ENCODE results near the gene SPHK2.
"Not testable (repeated sequence)": the region's sequence is repeated elsewhere in the genome, so short reads cannot be mapped to it uniquely, and the experiment has no call there.

Gene SPHK2

DNA sequence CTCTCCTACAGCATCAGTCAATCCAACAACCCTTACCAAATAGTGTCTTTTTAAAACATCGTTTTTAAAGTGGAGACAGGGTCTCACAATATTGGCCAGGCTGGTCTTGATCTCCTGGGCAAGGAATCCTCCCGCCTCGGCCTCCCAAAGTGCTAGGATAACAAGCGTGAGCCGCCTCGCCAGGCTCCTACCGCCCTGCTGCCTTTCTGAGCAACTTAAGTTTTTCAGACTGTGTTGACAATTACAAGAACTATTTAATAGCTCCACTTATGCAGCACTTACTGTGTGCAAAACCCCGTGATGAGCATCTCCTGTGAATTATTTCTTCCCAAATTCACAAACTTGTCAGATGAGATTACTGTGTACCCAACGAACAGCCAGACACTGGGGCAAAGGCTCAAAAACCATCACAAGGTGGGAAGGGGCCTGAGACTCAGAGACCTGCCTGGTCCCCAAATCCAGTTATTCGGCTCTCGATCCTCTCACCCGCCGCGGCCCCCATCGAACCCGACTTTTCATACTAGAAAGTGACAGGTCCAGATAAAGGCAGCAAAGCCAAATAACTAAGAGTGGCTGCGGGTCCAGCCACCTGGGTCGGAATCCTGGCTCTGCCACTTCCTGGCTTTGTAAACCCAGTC is 909 bp upstream of the SPHK2 start:
- DNase-seq (ENCODE audit: low read depth): no peak
- H3K4me3 ChIP-seq (ENCODE audit: low read depth, low read length): peak overlapping the region; percentile 100

DNA sequence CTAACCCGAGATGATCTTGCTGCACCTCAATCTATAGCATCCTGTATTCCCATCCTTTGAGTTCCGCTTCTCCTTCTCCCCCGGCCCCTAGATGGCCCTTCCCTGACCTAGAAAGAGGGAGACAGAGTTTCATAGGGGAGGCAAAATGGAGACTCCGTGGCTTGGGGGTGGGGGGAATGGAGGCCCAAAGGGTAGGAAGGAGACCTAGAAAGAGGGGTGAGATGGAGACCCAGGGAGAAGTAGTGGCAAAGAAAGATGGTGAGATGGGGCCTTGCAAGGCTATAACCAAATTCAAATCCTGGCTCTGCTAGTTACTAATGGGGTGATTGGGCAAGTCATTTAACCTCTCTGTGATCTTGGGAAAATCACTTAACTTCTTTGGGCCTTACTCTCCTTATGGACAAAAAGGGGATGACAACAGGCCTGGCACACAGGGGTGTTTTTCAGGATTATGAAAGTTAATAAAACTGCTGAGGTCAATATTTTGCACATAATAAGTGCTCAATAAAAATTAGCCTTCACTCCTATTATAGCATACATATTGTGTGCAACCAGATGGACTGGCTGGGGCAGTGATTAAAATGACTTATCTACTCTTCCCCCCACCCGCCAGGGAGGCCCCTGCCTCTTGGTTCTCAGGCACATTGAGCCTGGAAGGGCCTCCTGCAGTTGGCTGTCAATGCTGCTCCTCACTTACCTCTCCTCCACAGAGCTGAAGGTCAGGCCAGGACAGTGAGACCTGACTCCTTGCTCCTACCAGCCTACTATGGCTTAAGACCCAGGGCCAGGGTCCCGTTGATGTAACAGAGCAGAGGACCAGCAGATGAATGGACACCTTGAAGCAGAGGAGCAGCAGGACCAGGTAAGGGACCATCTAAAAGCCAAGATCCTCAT is 633 bp downstream of the SPHK2 start:
- no peak for DNase-seq (ENCODE audit: low read depth)
- peak overlapping the region; percentile 100 for H3K4me3 ChIP-seq (ENCODE audit: low read depth, low read length)

DNA sequence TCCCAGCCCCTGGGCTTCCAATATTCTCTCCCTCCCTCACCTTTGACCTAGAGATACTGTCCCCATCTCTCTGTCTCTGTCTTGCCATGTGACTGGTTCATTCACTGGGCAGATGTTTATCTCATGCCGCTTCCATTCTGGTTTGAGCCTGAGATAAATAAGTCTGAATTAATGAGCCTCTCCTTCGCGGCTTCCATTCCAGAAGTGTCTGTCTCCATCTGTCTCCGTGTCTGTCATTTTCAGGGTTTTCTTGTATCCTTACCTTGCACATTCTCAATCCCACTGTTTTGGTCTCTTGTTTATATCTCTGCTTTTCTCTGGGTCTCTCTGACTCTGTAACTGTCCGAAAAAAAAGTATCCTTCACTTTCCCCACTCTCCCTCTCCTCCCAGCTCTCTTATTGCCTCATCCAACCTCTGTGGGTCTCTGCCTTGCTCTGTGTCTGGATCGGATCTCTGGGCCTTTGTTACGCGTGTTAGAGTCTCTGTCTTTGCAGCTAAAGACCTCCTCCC is 4.3 kb downstream of the SPHK2 start:
- no peak for DNase-seq (ENCODE audit: low read depth)
- peak overlapping the region; percentile 39 for H3K4me3 ChIP-seq (ENCODE audit: low read depth, low read length)

DNA sequence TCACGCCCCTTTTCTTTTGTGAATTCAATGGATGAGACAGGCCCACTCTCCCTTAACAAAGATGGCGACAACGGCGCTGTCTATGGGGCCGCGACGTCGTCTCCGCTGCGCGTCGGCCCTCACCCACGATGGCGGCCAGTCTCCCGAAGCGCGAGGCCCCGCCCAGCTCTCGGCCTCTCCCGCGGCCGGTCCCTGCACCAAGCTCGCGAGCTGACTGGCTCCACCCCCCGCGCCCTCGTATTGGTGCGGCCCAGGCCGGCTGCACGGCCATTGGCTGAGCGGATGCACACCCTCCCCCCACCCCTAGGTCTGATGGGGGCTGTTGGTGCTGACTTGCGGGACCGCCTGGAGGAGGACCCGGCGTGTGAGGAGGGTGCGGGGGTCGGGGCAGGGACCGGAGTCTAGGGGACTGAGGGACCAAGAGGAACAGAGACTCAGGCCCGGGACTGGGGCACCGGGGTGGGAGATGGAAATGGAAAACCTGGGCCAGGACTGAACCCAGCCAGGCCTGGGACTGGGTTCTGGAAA is 4.8 kb downstream of the SPHK2 start:
- DNase-seq (ENCODE audit: low read depth): peak; percentile 92
- H3K4me3 ChIP-seq (ENCODE audit: low read depth, low read length): peak overlapping the region; percentile 54

DNA sequence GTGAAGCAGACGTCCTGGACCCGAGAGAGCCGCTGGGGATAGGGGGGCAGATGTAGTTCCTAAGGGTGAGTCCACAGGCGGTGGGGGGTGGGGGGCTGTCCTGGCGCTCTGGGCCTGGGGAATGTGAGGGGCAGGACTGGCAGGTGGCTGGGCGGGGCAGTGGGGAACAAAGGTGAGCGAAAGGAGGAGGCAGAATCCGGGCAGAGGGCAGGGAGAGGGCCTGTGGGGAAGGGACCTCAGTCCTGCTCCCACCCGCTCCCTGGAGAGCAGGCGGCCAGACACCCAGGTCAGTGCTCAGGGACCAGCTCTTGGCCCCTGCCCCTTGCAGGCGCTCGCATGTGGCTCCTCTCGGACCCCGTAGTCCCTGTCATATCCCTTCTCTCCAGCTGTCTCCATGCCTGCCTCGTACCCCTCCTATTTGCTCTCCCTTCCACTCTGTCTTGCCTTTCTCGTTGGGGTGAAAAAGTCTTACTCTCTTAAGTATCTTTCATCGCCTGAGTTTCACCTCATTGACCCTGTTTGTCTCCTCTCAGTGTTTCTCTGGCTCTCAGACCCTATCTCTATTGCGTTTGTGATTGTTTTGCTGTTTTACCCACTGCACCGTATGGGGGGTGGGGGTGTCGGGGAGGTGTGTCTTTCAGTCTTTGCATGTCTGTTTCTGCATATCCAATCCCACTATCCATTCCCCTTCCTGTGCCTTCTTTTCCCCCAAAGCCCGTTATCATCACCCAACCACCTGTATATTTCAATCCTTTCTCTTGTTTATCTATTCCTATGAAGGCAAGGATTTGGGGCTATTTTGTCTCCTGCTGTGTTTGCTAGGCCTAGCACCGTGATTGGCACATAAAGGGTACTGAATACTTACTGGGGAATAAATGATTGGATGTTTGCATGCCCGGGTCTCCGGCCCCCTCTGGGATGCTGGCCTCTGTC is 5.8 kb downstream of the SPHK2 start:
- H3K4me3 ChIP-seq (ENCODE audit: low read depth, low read length): peak overlapping the region; percentile 54
- DNase-seq (ENCODE audit: low read depth): no peak

DNA sequence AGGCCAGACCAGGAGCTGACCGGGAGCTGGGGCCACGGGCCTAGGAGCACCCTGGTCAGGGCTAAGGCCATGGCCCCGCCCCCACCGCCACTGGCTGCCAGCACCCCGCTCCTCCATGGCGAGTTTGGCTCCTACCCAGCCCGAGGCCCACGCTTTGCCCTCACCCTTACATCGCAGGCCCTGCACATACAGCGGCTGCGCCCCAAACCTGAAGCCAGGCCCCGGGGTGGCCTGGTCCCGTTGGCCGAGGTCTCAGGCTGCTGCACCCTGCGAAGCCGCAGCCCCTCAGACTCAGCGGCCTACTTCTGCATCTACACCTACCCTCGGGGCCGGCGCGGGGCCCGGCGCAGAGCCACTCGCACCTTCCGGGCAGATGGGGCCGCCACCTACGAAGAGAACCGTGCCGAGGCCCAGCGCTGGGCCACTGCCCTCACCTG is 6.6 kb downstream of the SPHK2 start:
- no peak overlapping the region for H3K4me3 ChIP-seq (ENCODE audit: low read depth, low read length)
- no peak for DNase-seq (ENCODE audit: low read depth)

DNA sequence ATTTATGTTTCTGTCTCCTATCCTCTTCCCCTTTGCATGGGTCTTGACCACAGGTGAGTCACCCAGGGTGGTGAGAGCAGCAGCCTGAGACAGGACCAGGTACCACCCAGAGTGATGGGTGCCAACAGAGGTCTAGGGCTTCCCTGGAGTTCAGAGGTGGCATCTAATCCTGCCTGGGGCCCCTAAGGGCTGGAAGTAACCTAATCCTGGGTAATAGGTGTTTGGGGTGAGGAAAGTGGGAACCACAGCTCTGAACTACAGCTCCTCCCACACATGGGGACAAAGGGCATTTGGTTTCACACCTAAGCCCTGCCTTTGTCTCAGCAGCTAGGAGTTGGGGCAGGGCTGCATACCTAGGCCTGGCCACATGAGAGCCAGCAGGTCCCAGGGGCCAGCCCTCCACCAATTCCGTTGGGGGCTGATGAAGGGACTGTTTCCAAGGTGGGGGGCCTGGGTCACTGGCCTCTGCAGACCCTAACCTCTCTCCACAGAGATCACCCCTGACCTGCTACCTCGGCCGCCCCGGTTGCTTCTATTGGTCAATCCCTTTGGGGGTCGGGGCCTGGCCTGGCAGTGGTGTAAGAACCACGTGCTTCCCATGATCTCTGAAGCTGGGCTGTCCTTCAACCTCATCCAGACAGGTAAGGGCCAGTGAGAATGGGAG is 8.0 kb downstream of the SPHK2 start:
- no peak for DNase-seq (ENCODE audit: low read depth)

DNA sequence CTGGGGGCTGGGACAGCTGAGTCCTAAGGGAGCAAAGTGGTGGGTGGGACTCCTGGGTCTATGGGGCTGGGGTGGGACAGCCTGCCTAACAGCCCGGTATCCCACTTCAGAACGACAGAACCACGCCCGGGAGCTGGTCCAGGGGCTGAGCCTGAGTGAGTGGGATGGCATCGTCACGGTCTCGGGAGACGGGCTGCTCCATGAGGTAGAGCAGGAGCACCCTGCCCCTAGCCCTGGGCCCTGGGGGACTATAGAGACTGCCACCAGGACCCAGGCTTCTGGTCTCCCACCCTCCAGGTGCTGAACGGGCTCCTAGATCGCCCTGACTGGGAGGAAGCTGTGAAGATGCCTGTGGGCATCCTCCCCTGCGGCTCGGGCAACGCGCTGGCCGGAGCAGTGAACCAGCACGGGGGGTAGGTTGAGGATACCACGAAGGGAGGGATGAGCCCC is 8.6 kb downstream of the SPHK2 start:
- DNase-seq (ENCODE audit: low read depth): no peak
- no peak overlapping the region for H3K4me3 ChIP-seq (ENCODE audit: low read depth, low read length)

More for the DNA sequence above, 8.0 kb downstream of the SPHK2 start:
- H3K4me3 ChIP-seq (ENCODE audit: low read depth, low read length): no peak overlapping the region

DNA sequence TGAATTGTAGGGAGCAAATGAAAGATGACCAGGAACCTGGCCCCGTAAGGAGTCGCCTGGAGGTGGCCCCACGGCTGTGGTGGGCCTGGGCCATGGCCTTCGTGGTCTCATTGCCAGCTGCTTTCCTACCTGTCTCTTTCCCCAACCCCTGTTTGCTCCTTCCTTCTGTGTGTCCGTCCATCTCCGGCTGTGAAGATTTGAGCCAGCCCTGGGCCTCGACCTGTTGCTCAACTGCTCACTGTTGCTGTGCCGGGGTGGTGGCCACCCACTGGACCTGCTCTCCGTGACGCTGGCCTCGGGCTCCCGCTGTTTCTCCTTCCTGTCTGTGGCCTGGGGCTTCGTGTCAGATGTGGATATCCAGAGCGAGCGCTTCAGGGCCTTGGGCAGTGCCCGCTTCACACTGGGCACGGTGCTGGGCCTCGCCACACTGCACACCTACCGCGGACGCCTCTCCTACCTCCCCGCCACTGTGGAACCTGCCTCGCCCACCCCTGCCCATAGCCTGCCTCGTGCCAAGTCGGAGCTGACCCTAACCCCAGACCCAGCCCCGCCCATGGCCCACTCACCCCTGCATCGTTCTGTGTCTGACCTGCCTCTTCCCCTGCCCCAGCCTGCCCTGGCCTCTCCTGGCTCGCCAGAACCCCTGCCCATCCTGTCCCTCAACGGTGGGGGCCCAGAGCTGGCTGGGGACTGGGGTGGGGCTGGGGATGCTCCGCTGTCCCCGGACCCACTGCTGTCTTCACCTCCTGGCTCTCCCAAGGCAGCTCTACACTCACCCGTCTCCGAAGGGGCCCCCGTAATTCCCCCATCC is 9.4 kb downstream of the SPHK2 start:
- DNase-seq (ENCODE audit: low read depth): no peak
- no peak overlapping the region for H3K4me3 ChIP-seq (ENCODE audit: low read depth, low read length)

DNA sequence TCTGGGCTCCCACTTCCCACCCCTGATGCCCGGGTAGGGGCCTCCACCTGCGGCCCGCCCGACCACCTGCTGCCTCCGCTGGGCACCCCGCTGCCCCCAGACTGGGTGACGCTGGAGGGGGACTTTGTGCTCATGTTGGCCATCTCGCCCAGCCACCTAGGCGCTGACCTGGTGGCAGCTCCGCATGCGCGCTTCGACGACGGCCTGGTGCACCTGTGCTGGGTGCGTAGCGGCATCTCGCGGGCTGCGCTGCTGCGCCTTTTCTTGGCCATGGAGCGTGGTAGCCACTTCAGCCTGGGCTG is 9.9 kb downstream of the SPHK2 start:
- DNase-seq (ENCODE audit: low read depth): no peak
- H3K4me3 ChIP-seq (ENCODE audit: low read depth, low read length): no peak overlapping the region

DNA sequence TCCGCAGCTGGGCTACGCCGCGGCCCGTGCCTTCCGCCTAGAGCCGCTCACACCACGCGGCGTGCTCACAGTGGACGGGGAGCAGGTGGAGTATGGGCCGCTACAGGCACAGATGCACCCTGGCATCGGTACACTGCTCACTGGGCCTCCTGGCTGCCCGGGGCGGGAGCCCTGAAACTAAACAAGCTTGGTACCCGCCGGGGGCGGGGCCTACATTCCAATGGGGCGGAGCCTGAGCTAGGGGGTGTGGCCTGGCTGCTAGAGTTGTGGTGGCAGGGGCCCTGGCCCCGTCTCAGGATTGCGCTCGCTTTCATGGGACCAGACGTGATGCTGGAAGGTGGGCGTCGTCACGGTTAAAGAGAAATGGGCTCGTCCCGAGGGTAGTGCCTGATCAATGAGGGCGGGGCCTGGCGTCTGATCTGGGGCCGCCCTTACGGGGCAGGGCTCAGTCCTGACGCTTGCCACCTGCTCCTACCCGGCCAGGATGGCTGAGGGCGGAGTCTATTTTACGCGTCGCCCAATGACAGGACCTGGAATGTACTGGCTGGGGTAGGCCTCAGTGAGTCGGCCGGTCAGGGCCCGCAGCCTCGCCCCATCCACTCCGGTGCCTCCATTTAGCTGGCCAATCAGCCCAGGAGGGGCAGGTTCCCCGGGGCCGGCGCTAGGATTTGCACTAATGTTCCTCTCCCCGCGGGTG is 10.4 kb downstream of the SPHK2 start:
- DNase-seq (ENCODE audit: low read depth): no peak
- no peak overlapping the region for H3K4me3 ChIP-seq (ENCODE audit: low read depth, low read length)

DNA sequence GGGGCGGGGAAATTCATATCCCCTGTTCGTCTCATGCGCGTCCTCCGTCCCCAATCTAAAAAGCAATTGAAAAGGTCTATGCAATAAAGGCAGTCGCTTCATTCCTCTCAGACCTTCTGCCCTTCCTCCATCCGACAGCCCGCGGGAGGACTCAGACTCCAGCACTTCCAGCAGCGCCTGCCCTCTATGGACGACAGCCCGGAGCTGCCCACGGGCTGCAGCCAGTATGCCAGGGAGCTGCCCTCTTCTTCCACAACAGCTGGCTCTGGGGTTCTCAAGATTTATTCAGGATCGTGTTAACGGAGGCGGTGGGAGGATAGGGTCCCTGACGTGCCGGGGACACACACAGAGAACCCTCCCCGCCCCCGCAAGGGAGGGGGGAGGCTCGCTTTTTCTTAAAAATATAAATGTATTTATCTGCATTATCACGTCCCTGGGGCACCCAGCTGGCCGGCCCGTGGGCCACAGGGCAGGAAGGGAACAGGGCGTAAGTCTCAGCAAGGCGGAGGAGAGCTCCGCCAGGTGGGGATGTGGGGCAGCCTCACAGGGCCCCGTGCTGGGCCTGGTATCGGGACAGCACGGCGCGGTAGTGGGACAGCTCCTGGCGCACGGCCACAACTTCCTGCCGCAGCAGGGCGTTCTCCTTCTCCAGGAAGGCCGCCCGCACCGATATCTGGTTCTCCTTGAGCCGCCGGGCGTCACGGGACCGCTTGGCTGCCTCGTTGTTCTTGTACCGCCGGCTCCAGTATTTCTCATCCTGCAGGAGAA is 11.2 kb downstream of the SPHK2 start:
- H3K4me3 ChIP-seq (ENCODE audit: low read depth, low read length): peak overlapping the region; percentile 3
- DNase-seq (ENCODE audit: low read depth): no peak

DNA sequence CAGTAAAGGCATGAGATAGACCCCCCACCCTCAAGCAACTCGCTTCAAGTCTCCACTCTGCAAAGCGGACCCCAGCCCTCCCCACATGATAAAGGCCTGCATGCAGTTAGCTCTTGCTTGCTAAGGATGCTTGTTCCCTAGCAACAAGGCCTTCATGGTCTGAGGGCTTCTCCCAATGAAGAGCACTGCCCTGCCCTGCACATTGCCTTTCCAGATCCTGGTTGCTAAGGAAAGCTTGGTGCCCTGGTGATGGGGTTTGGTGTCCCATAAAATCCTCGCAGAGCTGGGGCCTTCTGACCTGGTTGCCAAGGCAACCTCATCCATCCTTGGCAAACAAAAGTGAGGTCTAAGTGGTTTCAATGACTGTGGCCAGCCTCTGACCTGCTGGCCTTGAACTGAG is 11.9 kb downstream of the SPHK2 start:
- H3K4me3 ChIP-seq (ENCODE audit: low read depth, low read length): peak overlapping the region; percentile 3
- DNase-seq (ENCODE audit: low read depth): no peak

DNA sequence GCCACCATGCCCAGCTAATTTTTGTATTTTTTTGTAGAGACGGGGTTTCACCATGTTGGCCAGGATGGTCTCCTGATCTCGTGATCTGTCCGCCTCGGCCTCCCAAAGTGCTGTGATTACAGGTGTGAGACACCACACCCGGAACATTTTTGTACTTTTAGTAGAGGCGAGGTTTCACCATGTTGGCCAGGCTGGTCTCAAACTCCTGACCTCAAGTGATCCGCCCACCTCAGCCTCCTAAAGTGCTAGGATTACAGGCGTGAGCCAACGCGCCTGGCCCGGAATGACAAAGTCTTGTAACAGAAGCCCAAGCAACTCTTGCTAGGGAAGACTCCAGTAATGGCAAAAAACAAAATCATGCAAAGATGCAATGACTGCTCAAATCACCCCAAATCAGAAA is 13.0 kb downstream of the SPHK2 start:
- H3K4me3 ChIP-seq (ENCODE audit: low read depth, low read length): not testable (repeated sequence)

DNA sequence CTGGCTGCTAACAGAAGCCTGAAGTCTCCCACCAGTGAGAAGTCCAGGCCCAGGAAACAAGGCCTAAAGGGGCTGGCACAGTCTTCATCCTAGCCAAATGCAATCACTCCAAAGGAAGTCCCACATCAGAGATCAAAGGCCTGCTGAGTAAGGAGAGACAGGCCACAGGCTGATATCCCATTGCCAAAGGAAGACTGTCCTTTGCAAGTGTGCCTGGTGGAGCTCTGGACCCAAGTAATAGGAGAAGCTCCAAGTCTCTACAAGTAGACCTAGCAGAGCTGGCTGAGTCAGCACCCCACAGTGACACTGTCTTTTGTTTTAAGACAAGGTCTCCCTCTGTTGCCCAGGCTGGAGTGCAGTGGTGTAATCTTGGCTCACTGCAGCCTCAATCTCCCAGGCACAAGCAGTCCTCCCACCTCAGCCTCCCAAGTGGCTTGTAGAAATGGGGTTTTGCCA is 13.4 kb downstream of the SPHK2 start:
- no peak for DNase-seq (ENCODE audit: low read depth)
- H3K4me3 ChIP-seq (ENCODE audit: low read depth, low read length): no peak overlapping the region

More for the DNA sequence above, 13.0 kb downstream of the SPHK2 start:
- not testable (repeated sequence) for DNase-seq (ENCODE audit: low read depth)

DNA sequence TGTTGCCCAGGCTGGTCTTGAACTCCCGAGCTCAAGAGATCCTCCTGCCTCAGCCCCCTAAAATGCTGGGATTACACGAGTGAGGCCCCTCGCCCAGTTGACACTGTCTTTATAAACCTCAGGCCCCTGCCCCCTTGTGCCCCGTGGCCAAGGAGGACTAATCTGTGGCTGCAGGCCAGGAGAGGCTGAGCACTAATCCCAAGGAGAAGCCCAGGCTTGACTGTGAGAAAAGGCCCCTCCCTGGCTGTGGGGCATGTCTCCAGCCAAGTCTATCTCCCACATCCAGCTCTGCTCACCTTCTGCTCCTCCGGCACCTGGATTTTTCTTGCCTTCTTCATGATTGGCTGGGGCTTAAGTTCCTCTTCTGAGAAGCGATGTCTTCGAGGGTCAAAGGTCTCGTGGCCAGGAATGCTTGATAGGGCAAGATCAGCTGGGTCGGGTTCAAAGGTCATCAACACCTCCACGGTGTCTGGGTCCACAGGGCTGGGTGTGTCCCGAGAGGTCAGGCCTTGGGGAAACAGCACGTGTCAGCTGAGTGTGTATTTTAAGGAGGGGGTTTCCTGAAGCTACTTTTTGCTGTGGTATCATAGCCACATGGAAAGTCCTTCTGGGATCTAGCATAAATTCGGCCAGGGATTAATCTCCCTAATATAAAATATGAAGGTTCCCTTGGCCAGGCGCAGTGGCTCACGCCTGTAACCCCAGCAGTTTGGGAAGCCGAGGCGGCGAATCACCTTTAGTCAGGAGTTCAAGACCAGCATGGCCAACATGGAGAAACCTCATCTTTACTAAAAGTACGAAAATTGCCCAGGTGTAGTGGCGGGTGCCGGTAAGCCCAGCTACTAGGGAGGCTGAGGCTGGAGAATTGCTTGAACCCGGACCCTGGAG is 14.1 kb downstream of the SPHK2 start:
- no peak overlapping the region for H3K4me3 ChIP-seq (ENCODE audit: low read depth, low read length)
- no peak for DNase-seq (ENCODE audit: low read depth)
